GM15510 (cell line): Measurements from ENCODE around the gene AKAP8.

Experiments used
- POLR2A ChIP-seq: IDR thresholded peaks from 3 replicates; pipeline ENCODE4 v1.6.1; 2011; ENCODE audit warnings: borderline replicate concordance; ENCODE audit not compliant: insufficient read length; ENCODE audit errors: extremely low read depth

The AKAP8 gene

GRCh38 chr19:15368051-15368632 is 11.4 kb downstream of the AKAP8 start:
- no peak for TF ChIP-seq POLR2A

GRCh38 chr19:15367439-15367838 is 12.1 kb downstream of the AKAP8 start:
- no peak for TF ChIP-seq POLR2A

GRCh38 chr19:15365264-15365663 is 14.3 kb downstream of the AKAP8 start:
- TF ChIP-seq POLR2A: no peak

GRCh38 chr19:15358918-15359317 is 20.7 kb downstream of the AKAP8 start:
- no peak for TF ChIP-seq POLR2A

- no peak for TF ChIP-seq POLR2A
Observed at GRCh38 chr19:15357906-15358305, 21.7 kb downstream of the AKAP8 start.

- TF ChIP-seq POLR2A: no peak
Observed at GRCh38 chr19:15354566-15355296, 24.9 kb downstream of the AKAP8 start.

GRCh38 chr19:15353908-15354307 is 25.7 kb downstream of the AKAP8 start:
- TF ChIP-seq POLR2A: no peak

- no peak for TF ChIP-seq POLR2A
Observed at GRCh38 chr19:15340086-15340485, 39.5 kb downstream of the AKAP8 start.

- TF ChIP-seq POLR2A: no peak
Observed at GRCh38 chr19:15337202-15337601, 42.4 kb downstream of the AKAP8 start.

- no peak for TF ChIP-seq POLR2A
Observed at GRCh38 chr19:15332311-15332996, 47.1 kb downstream of the AKAP8 start, which contains the start of gene BRD4. Gene BRD4 (minus strand): TSS chr19:15332539. CDS start chr19:15273099, 59,440 bp downstream.

- no peak for TF ChIP-seq POLR2A
Observed at GRCh38 chr19:15331419-15332310, 47.9 kb downstream of the AKAP8 start.

GRCh38 chr19:15330801-15331418 is 48.7 kb downstream of the AKAP8 start:
- TF ChIP-seq POLR2A: no peak

- no peak for TF ChIP-seq POLR2A
Observed at GRCh38 chr19:15328312-15328711, 51.3 kb downstream of the AKAP8 start.
